Right lobe of liver (tissue), 6 donors: ENCODE results near the gene LILRA6. TPM values are rescaled to one million over a fixed set of nuclear protein-coding genes. Genes with fewer than 3 reads are reported as not detected.

Source experiments
- ATAC-seq, 4 donors: fragments of 200-7000 bp; cut with Tn5 transposase; one replicate each; pipeline ENCODE4 v1.9.1; 2020; ENCODE audit warnings: mild to moderate bottlenecking in 4 of 4, moderate library complexity in 4 of 4
- DNase-seq, 3 donors: peaks; one replicate each; pipeline ENCODE4 v3.0.0-alpha.2; 2020
- H3K27ac ChIP-seq, 3 donors: fragments of 200-600 bp; one replicate each; pipeline ENCODE4 v1.8.0; 2022
- H3K27me3 ChIP-seq, 2 donors: fragments of 200-600 bp; one replicate each; pipeline ENCODE4 v1.8.0; 2022
- H3K36me3 ChIP-seq, 4 donors: fragments of 200-600 bp; sonication (generic) in 1 of 4; one replicate each; pipeline versions ENCODE4 v1.5.1 to v1.8.0; 2017 to 2022; ENCODE audit warnings: control low read depth in 1 of 4
- H3K4me1 ChIP-seq, 4 donors: fragments of 200-600 bp; sonication (generic) in 1 of 4; one replicate each; pipeline versions ENCODE4 v1.5.1 to v1.8.0; 2017 to 2022; ENCODE audit warnings: control low read depth in 1 of 4
- H3K4me3 ChIP-seq, 3 donors: fragments of 200-600 bp; one replicate each; pipeline ENCODE4 v1.8.0; 2022
- H3K9me3 ChIP-seq, 4 donors: fragments of 200-600 bp; sonication (generic) in 1 of 4; one replicate each; pipeline versions ENCODE4 v1.5.1 to v1.8.0; 2017 to 2022; ENCODE audit warnings: control low read depth in 1 of 4
- CTCF ChIP-seq, 4 donors: fragments of 200-600 bp in 3 of 4; fragments of 450-650 bp in 1 of 4; IDR thresholded peaks; one replicate each; pipeline versions ENCODE4 v1.5.1 to v1.8.0; 2016 to 2022; ENCODE audit warnings: antibody characterized with exemption in 4 of 4, mild to moderate bottlenecking in 2 of 4
- POLR2A ChIP-seq: fragments of 450-650 bp; IDR thresholded peaks from one replicate; pipeline ENCODE4 v1.6.1; 2017; ENCODE audit warnings: antibody characterized with exemption, mild to moderate bottlenecking
- WGBS: methylation state at CpG from one replicate; pipeline ENCODE4 v1.1.6; 2018; ENCODE audit warnings: low coverage, low lambda C conversion rate; ENCODE audit not compliant: insufficient coverage; ENCODE audit errors: missing lambda C conversion rate; 5-methylcytosine and 5-hydroxymethylcytosine counted together
- intact Hi-C, 2 donors: fragments of 100-400 bp; cut with DNase I; formaldehyde crosslinking; loops; one replicate each; pipeline versions ENCODE4 v1.11.2 to v1.14.1; 2022
- total RNA-seq, 6 experiments: library from RNA; depleted of rRNA in 2 of 6; stranded (reverse); fragments of >200 nt in 2 of 6; fragmentation: NEBNext Ultra II Directional in 3 of 6; extraction: Animal tissue kit (Norgen Biotek cat#: 25700) in 3 of 6; gene quantifications; one replicate each; pipeline versions ENCODE4 v1.1.0 to v1.2.4, GENCODE V29; 2016 to 2023
- donor health status: DM: no; HTN: yes; CAD: no.
- donor health status: DM: no; HTN: no; CAD: no.
- donor health status: DM: no; HTN: no; CAD: no.
- donor health status: DM: no; HTN: yes; CAD: no.
- donor health status: DM: no; HTN: yes; CAD: no.

LILRA6 gene
- total RNA-seq, 6 experiments from 2014 or later: 0.61 to 4.9 (median 0.98) TPM

DNA sequence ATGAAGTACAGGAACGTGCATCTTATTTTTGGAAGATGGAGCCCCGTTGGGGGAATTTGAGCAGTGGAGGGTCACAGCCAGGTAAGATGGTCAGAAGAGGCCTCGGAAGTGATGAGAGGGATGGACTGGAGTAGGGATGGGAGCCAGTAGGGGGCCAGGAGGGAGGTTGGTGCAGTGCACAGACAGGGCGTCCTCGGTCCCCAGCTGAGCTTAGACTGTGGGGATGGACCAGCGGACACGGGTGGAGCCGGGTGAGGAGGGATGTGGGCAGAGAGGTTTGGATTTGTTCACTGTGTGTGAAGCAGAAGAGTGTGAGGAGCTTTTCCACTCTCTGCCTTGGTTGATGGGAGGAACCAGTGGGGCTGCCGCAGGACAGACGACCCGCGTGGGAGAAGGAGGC, 31.4 kb downstream of the LILRA6 start:
- intact Hi-C loops: no loop called here
- ATAC-seq: no peak
- H3K4me1 ChIP-seq: peaks cover 0 to 58% (median 28%) of the 10 kb centered on the region in 4 donors
- no peaks in the 10 kb centered on the region for H3K9me3 ChIP-seq
- H3K27ac ChIP-seq: peak overlapping the region; percentile 86 to 98 (median 91)
- peaks cover 0 to 17% (median 12%) of the 10 kb centered on the region in 4 donors for H3K36me3 ChIP-seq
- no peaks in the 10 kb centered on the region for H3K27me3 ChIP-seq
- DNase-seq: no peak
- H3K4me3 ChIP-seq: peak overlapping the region in 2 of 3 donors; percentile 40 to 53
- 64% methylated on average over 4 of the region's 12 CpGs for WGBS
- TF ChIP-seq CTCF (IDR thresholded peaks at IDR 0.05): no peak
- TF ChIP-seq POLR2A: no peak

GRCh38 chr19:54209811-54210494, 32.6 kb downstream of the LILRA6 start:
- H3K4me3 ChIP-seq: peak overlapping the region; percentile 17 to 53 (median 40)
- H3K27me3 ChIP-seq: no peaks in the 10 kb centered on the region
- DNase-seq (peak; percentile 92 to 98 (median 94)), ATAC-seq (peak; percentile 67 to 83 (median 78))
- no peaks in the 10 kb centered on the region for H3K9me3 ChIP-seq
- H3K4me1 ChIP-seq: peaks cover 0 to 71% (median 34%) of the 10 kb centered on the region in 4 donors
- TF ChIP-seq CTCF (IDR thresholded peaks at IDR 0.05) (no peak), POLR2A (peak; percentile 54)
- 10% methylated on average over 10 of the region's 10 CpGs for WGBS
- peaks cover 9 to 30% (median 19%) of the 10 kb centered on the region in 4 donors for H3K36me3 ChIP-seq
- peak overlapping the region; percentile 86 to 98 (median 91) for H3K27ac ChIP-seq
- intact Hi-C loops: no loop called here

GRCh38 chr19:54209058-54209810, 33.4 kb downstream of the LILRA6 start:
- WGBS: 27% methylated on average over 3 of the region's 24 CpGs
- peaks cover 0 to 78% (median 41%) of the 10 kb centered on the region in 4 donors for H3K4me1 ChIP-seq
- ATAC-seq: peak; percentile 17 to 36 (median 28)

GRCh38 chr19:54208784-54209057, 33.9 kb downstream of the LILRA6 start:
- intact Hi-C loops: no loop called here
- H3K36me3 ChIP-seq: peaks cover 12 to 43% (median 30%) of the 10 kb centered on the region in 4 donors
- H3K4me1 ChIP-seq: peaks cover 0 to 79% (median 44%) of the 10 kb centered on the region in 4 donors
- H3K4me3 ChIP-seq: no peak overlapping the region
- no peaks in the 10 kb centered on the region for H3K27me3 ChIP-seq
- TF ChIP-seq CTCF (IDR thresholded peaks at IDR 0.05): no peak
- no peak for TF ChIP-seq POLR2A
- 65% methylated on average over 6 of the region's 8 CpGs for WGBS
- DNase-seq: no peak
- H3K9me3 ChIP-seq: no peaks in the 10 kb centered on the region
- no peak for ATAC-seq
- H3K27ac ChIP-seq: peak overlapping the region; percentile 86 to 98 (median 91)

More at GRCh38 chr19:54209058-54209810, 33.4 kb downstream of the LILRA6 start:
- no peaks in the 10 kb centered on the region for H3K9me3 ChIP-seq
- peak overlapping the region; percentile 86 to 98 (median 91) for H3K27ac ChIP-seq
- TF ChIP-seq POLR2A (no peak), CTCF (IDR thresholded peaks at IDR 0.05) (no peak)
- intact Hi-C loops: no loop called here
- peak; percentile 45 to 65 (median 65) for DNase-seq
- H3K36me3 ChIP-seq: peaks cover 12 to 37% (median 25%) of the 10 kb centered on the region in 4 donors
- no peaks in the 10 kb centered on the region for H3K27me3 ChIP-seq
- no peak overlapping the region for H3K4me3 ChIP-seq
